Neural cell (in vitro differentiated cells): Measurements from ENCODE around the gene PHOX2B. TPM values are rescaled to one million over a fixed set of nuclear protein-coding genes. Genes with fewer than 3 reads are reported as not detected.

Experiments used
- H2AFZ ChIP-seq: fragments of 200-600, 300-800 bp; sonication (generic), shearing (Covaris generic); 2 replicates; pipeline ENCODE4 v1.6.0; 2014; ENCODE audit warnings: low read depth, mild to moderate bottlenecking, antibody characterized with exemption, low read length, moderate library complexity
- H3F3A ChIP-seq: fragments of 200-600 bp; shearing (Covaris generic); 2 replicates; pipeline ENCODE4 v1.6.1; 2016; ENCODE audit warnings: mild to moderate bottlenecking, moderate library complexity, mixed read lengths, antibody characterized with exemption, low read length; ENCODE audit not compliant: insufficient read depth, poor library complexity, severe bottlenecking
- H3K27ac ChIP-seq: fragments of 200-600, 300-800 bp; sonication (generic), shearing (Covaris generic); 2 replicates; pipeline ENCODE4 v1.5.1; 2014; ENCODE audit warnings: mild to moderate bottlenecking, low read length, moderate library complexity
- H3K27me3 ChIP-seq: fragments of 300-800, 200-600 bp; sonication (generic), shearing (Covaris generic); 2 replicates; pipeline ENCODE4 v1.6.0; 2014; ENCODE audit warnings: mild to moderate bottlenecking, low read depth, low read length, moderate library complexity; ENCODE audit not compliant: insufficient read depth
- H3K36me3 ChIP-seq: fragments of 300-800, 200-600 bp; sonication (generic), shearing (Covaris generic); 2 replicates; pipeline ENCODE4 v1.5.1; 2014; ENCODE audit warnings: mild to moderate bottlenecking, antibody characterized with exemption, low read length, moderate library complexity; ENCODE audit not compliant: insufficient read depth
- H3K4me2 ChIP-seq: fragments of 300-800, 200-600 bp; sonication (generic), shearing (Covaris generic); 2 replicates; pipeline ENCODE4 v1.6.0; 2014; ENCODE audit warnings: mild to moderate bottlenecking, low read length
- H3K4me3 ChIP-seq: fragments of 300-800, 200-600 bp; sonication (generic), shearing (Covaris generic); 2 replicates; pipeline ENCODE4 v1.5.1; 2014; ENCODE audit warnings: mild to moderate bottlenecking, low read length, moderate library complexity
- H3K79me2 ChIP-seq: fragments of 200-600 bp; shearing (Covaris generic); replicated peaks from 2 replicates; pipeline ENCODE4 v1.6.0; 2014; ENCODE audit warnings: mild to moderate bottlenecking, low read length, moderate library complexity; ENCODE audit not compliant: insufficient read depth
- H3K9ac ChIP-seq: fragments of 300-800, 200-600 bp; sonication (generic), shearing (Covaris generic); 2 replicates; pipeline ENCODE4 v1.6.1; 2016; ENCODE audit warnings: mild to moderate bottlenecking, low read length, mixed read lengths
- H3K9me2 ChIP-seq: fragments of 200-600 bp; shearing (Covaris generic); 2 replicates; pipeline ENCODE4 v1.6.1; 2016; ENCODE audit warnings: mild to moderate bottlenecking, low read length, mixed read lengths; ENCODE audit not compliant: insufficient read depth
- H3K9me3 ChIP-seq: fragments of 200-600, 300-800 bp; sonication (generic), shearing (Covaris generic); 2 replicates; pipeline ENCODE4 v1.6.1; 2016; ENCODE audit warnings: mild to moderate bottlenecking, mixed run types, low read length, moderate library complexity, mixed read lengths
- H4K20me1 ChIP-seq: fragments of 200-600 bp; shearing (Covaris generic); 2 replicates; pipeline ENCODE4 v1.6.1; 2016; ENCODE audit warnings: mild to moderate bottlenecking, mixed run types; ENCODE audit not compliant: insufficient read depth
- POLR2AphosphoS5 ChIP-seq: IDR thresholded peaks from 2 replicates; pipeline ENCODE4 v1.6.1; 2012
- polyA plus RNA-seq: library from polyadenylated mRNA; depleted of rRNA; stranded (reverse); fragments of >200 nt; gene quantifications from 2 replicates; pipeline ENCODE4 v1.2.3, GENCODE V29; 2014
- small RNA-seq, 3 experiments: library from RNA; depleted of rRNA; stranded (forward); fragments of <200 nt; gene quantifications; one replicate each; pipeline ENCODE3, GENCODE V24; 2012
- TF ChIP-seq, protein P1 (sequence below): fragments of 450-650 bp; IDR thresholded peaks from 2 replicates; pipeline ENCODE4 v1.5.1; 2014; ENCODE audit warnings: antibody characterized with exemption, mild to moderate bottlenecking, moderate library complexity; ENCODE audit not compliant: poor library complexity, severe bottlenecking

PHOX2B gene
- polyA plus RNA-seq, 1 donor from 2014 or later = not detected

DNA sequence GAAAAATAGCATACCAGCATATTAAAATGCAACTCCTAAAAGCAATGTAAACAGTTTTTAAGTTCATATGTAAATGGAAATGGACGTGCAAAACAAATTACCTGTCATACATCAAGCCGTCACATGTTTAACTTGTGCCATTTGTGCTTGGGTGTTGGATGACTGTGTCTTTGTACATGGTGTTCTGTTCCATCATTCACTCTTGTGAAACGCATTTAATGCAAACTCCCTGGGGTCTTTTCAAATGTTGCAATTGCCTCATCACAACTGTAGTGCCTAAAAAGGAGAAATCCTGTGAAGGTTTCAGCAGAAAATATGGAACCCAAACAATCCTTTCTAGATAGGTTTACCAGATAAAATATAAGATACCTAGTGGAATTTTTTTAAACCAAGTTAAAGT is 52.4 kb downstream of the PHOX2B start:
- Histone ChIP-seq H4K20me1 (no peaks in the 10 kb centered on the region), H2AFZ (no peak overlapping the region), H3K79me2 (no peaks in the 10 kb centered on the region), H3K9me2 (no peaks in the 10 kb centered on the region), H3K27ac (no peak overlapping the region), H3K9me3 (no peaks in the 10 kb centered on the region), H3K27me3 (no peaks in the 10 kb centered on the region), H3F3A (no peaks in the 10 kb centered on the region), H3K4me3 (no peak overlapping the region), H3K9ac (no peak overlapping the region), H3K4me2 (no peak overlapping the region), H3K36me3 (no peaks in the 10 kb centered on the region)
- TF ChIP-seq, protein P1, sequence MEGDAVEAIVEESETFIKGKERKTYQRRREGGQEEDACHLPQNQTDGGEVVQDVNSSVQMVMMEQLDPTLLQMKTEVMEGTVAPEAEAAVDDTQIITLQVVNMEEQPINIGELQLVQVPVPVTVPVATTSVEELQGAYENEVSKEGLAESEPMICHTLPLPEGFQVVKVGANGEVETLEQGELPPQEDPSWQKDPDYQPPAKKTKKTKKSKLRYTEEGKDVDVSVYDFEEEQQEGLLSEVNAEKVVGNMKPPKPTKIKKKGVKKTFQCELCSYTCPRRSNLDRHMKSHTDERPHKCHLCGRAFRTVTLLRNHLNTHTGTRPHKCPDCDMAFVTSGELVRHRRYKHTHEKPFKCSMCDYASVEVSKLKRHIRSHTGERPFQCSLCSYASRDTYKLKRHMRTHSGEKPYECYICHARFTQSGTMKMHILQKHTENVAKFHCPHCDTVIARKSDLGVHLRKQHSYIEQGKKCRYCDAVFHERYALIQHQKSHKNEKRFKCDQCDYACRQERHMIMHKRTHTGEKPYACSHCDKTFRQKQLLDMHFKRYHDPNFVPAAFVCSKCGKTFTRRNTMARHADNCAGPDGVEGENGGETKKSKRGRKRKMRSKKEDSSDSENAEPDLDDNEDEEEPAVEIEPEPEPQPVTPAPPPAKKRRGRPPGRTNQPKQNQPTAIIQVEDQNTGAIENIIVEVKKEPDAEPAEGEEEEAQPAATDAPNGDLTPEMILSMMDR = no peak
- peak; percentile 41 for TF ChIP-seq POLR2AphosphoS5

Small RNA genes lying within 50 kb of the gene (small RNA-seq; reads per million reads assigned to genes)
- 0 reads per million in 3 experiments for gene RNU1-49P

Other genes starting within 250 kb of the PHOX2B start
- 7.8 and 9.1 TPM in 2 replicates for gene LIMCH1, start 210.6 kb downstream of the PHOX2B start, polyA plus RNA-seq
- gene TMEM33, start 186.7 kb upstream of the PHOX2B start, polyA plus RNA-seq = 26.5 and 29.0 TPM in 2 replicates
- 0.31 and 0.42 TPM in 2 replicates for gene DCAF4L1, start 233.0 kb upstream of the PHOX2B start, polyA plus RNA-seq
- 101 and 109 TPM in 2 replicates for gene SLC30A9, start 241.8 kb upstream of the PHOX2B start, polyA plus RNA-seq